Duodenal mucosa (tissue), 2 donors: ENCODE data around the gene HPSE2.

Experiments
- H3K27ac ChIP-seq: one replicate; pipeline ENCODE4 v1.7.0; 2013; ENCODE audit warnings: low read depth, low read length
- H3K27me3 ChIP-seq, 2 donors: one replicate each; pipeline ENCODE4 v1.7.0; 2013; ENCODE audit warnings: low read length in 2 of 2, control low read depth in 1 of 2; ENCODE audit not compliant: insufficient read depth in 2 of 2, control insufficient read depth in 1 of 2
- H3K36me3 ChIP-seq, 2 donors: one replicate each; pipeline ENCODE4 v1.7.0; 2013; ENCODE audit warnings: low read length in 2 of 2, control low read depth in 1 of 2; ENCODE audit not compliant: insufficient read depth in 2 of 2, control insufficient read depth in 1 of 2
- H3K4me1 ChIP-seq, 2 donors: one replicate each; pipeline ENCODE4 v1.7.0; 2013; ENCODE audit warnings: low read length in 2 of 2, control low read depth in 1 of 2; ENCODE audit not compliant: insufficient read depth in 2 of 2, control insufficient read depth in 1 of 2
- H3K4me3 ChIP-seq, 2 donors: one replicate each; pipeline ENCODE4 v1.7.0; 2013; ENCODE audit warnings: low read length in 2 of 2, low read depth in 1 of 2
- H3K9ac ChIP-seq, 2 donors: one replicate each; pipeline ENCODE4 v1.7.0; 2013; ENCODE audit warnings: low read length in 2 of 2, low read depth in 1 of 2
- H3K9me3 ChIP-seq, 2 donors: one replicate each; pipeline ENCODE4 v1.7.0; 2013; ENCODE audit warnings: low read length in 2 of 2, control low read depth in 1 of 2; ENCODE audit not compliant: control insufficient read depth in 1 of 2

The HPSE2 gene

GRCh38 chr10:98642281-98642680 lies 593.4 kb downstream of the HPSE2 start:
- H3K9ac ChIP-seq = no peak overlapping the region
- H3K36me3 ChIP-seq = no peaks in the 10 kb centered on the region
- H3K9me3 ChIP-seq = no peaks in the 10 kb centered on the region
- H3K4me3 ChIP-seq = no peak overlapping the region
- no peak overlapping the region for H3K27ac ChIP-seq
- H3K4me1 ChIP-seq = peaks cover 0 to 2% of the 10 kb centered on the region in 2 donors
- H3K27me3 ChIP-seq = no peaks in the 10 kb centered on the region

GRCh38 chr10:98638920-98639319 lies 596.7 kb downstream of the HPSE2 start:
- Histone ChIP-seq H3K9me3 (no peaks in the 10 kb centered on the region), H3K27me3 (no peaks in the 10 kb centered on the region), H3K4me3 (no peak overlapping the region), H3K27ac (no peak overlapping the region), H3K4me1 (no peaks in the 10 kb centered on the region), H3K9ac (no peak overlapping the region), H3K36me3 (no peaks in the 10 kb centered on the region)

- H3K9me3 ChIP-seq = no peaks in the 10 kb centered on the region
- no peak overlapping the region for H3K9ac ChIP-seq
- H3K27me3 ChIP-seq = no peaks in the 10 kb centered on the region
- H3K36me3 ChIP-seq = no peaks in the 10 kb centered on the region
- no peak overlapping the region for H3K27ac ChIP-seq
- no peaks in the 10 kb centered on the region for H3K4me1 ChIP-seq
- H3K4me3 ChIP-seq = no peak overlapping the region
Observed at GRCh38 chr10:98636921-98637329, 598.7 kb downstream of the HPSE2 start.

GRCh38 chr10:98632456-98633150 lies 603.0 kb downstream of the HPSE2 start:
- H3K9me3 ChIP-seq = no peaks in the 10 kb centered on the region
- no peaks in the 10 kb centered on the region for H3K36me3 ChIP-seq
- no peak overlapping the region for H3K27ac ChIP-seq
- H3K27me3 ChIP-seq = no peaks in the 10 kb centered on the region
- H3K4me3 ChIP-seq = no peak overlapping the region
- H3K9ac ChIP-seq = no peak overlapping the region
- no peaks in the 10 kb centered on the region for H3K4me1 ChIP-seq

GRCh38 chr10:98628206-98628605 lies 607.4 kb downstream of the HPSE2 start:
- no peak overlapping the region for H3K9ac ChIP-seq
- H3K27me3 ChIP-seq = no peaks in the 10 kb centered on the region
- no peak overlapping the region for H3K27ac ChIP-seq
- H3K4me1 ChIP-seq = no peaks in the 10 kb centered on the region
- no peak overlapping the region for H3K4me3 ChIP-seq
- H3K36me3 ChIP-seq = no peaks in the 10 kb centered on the region
- no peaks in the 10 kb centered on the region for H3K9me3 ChIP-seq

GRCh38 chr10:98627711-98628110 lies 607.9 kb downstream of the HPSE2 start:
- H3K27ac ChIP-seq = no peak overlapping the region
- H3K4me3 ChIP-seq = no peak overlapping the region
- no peaks in the 10 kb centered on the region for H3K27me3 ChIP-seq
- no peak overlapping the region for H3K9ac ChIP-seq
- H3K9me3 ChIP-seq = no peaks in the 10 kb centered on the region
- H3K36me3 ChIP-seq = no peaks in the 10 kb centered on the region
- H3K4me1 ChIP-seq = no peaks in the 10 kb centered on the region

- H3K36me3 ChIP-seq = no peaks in the 10 kb centered on the region
- no peaks in the 10 kb centered on the region for H3K9me3 ChIP-seq
- H3K4me3 ChIP-seq = no peak overlapping the region
- no peak overlapping the region for H3K9ac ChIP-seq
- H3K27me3 ChIP-seq = no peaks in the 10 kb centered on the region
- no peaks in the 10 kb centered on the region for H3K4me1 ChIP-seq
- H3K27ac ChIP-seq = no peak overlapping the region
Observed at GRCh38 chr10:98624963-98625362, 610.7 kb downstream of the HPSE2 start.

GRCh38 chr10:98623176-98623575 lies 612.5 kb downstream of the HPSE2 start:
- no peaks in the 10 kb centered on the region for H3K4me1 ChIP-seq
- no peaks in the 10 kb centered on the region for H3K36me3 ChIP-seq
- no peak overlapping the region for H3K27ac ChIP-seq
- no peaks in the 10 kb centered on the region for H3K9me3 ChIP-seq
- no peak overlapping the region for H3K9ac ChIP-seq
- H3K27me3 ChIP-seq = no peaks in the 10 kb centered on the region
- H3K4me3 ChIP-seq = no peak overlapping the region

- Histone ChIP-seq H3K9ac (no peak overlapping the region), H3K4me1 (no peaks in the 10 kb centered on the region), H3K27ac (no peak overlapping the region), H3K36me3 (no peaks in the 10 kb centered on the region), H3K4me3 (no peak overlapping the region), H3K27me3 (no peaks in the 10 kb centered on the region), H3K9me3 (no peaks in the 10 kb centered on the region)
Observed at GRCh38 chr10:98621630-98622029, 614.0 kb downstream of the HPSE2 start.

- Histone ChIP-seq H3K36me3 (no peaks in the 10 kb centered on the region), H3K4me3 (no peak overlapping the region), H3K9ac (no peak overlapping the region), H3K27me3 (no peaks in the 10 kb centered on the region), H3K27ac (no peak overlapping the region), H3K4me1 (no peaks in the 10 kb centered on the region), H3K9me3 (no peaks in the 10 kb centered on the region)
Observed at GRCh38 chr10:98620503-98620902, 615.1 kb downstream of the HPSE2 start.

- no peaks in the 10 kb centered on the region for H3K36me3 ChIP-seq
- no peak overlapping the region for H3K9ac ChIP-seq
- no peaks in the 10 kb centered on the region for H3K4me1 ChIP-seq
- no peaks in the 10 kb centered on the region for H3K9me3 ChIP-seq
- no peak overlapping the region for H3K27ac ChIP-seq
- no peaks in the 10 kb centered on the region for H3K27me3 ChIP-seq
- no peak overlapping the region for H3K4me3 ChIP-seq
Observed at GRCh38 chr10:98619446-98619845, 616.2 kb downstream of the HPSE2 start.
